HCT116 (cell line): Measurements from ENCODE around the gene TCF7. TPM values are rescaled to one million over a fixed set of nuclear protein-coding genes. Genes with fewer than 3 reads are reported as not detected.

Experiments used
- ATAC-seq: fragments of 200-7000 bp; cut with Tn5 transposase; 2 replicates; pipeline ENCODE4 v1.9.1; 2020; ENCODE audit warnings: mild to moderate bottlenecking, moderate library complexity
- BruUV-seq: library from RNA; stranded (reverse); fragments of 400-500 nt; replicated peaks from 2 replicates; lab custom pipeline; 2021; lab: Mats Ljungman, UMichigan
- CTCF ChIA-PET: fragments of 300-600 bp; sonication (Branson Sonifier 250); formaldehyde crosslinking; loops from one replicate; lab custom pipeline; 2021; ENCODE audit warnings: antibody characterized with exemption; lab: Charles Lee
- POLR2A ChIA-PET: fragments of 300-600, 350-600 bp; sonication (Branson Sonifier 250); formaldehyde crosslinking; loops from one replicate; lab custom pipeline; 2021; ENCODE audit warnings: antibody characterized with exemption; lab: Charles Lee
- RAD21 ChIA-PET, 2 experiments: fragments of 300-600 bp; sonication (Branson Sonifier 250); formaldehyde crosslinking; loops; one replicate each; lab custom pipeline; 2023; ENCODE audit warnings: low total read pairs in 2 of 2; ENCODE audit not compliant: uncharacterized antibody in 2 of 2, unreplicated experiment in 2 of 2, low non-redundant PET in 1 of 2; lab: Charles Lee
- DNase-seq: peaks from one replicate; pipeline ENCODE4 v3.0.0-alpha.2; 2010; ENCODE audit warnings: low read depth, low spot score
- H2AFZ ChIP-seq: fragments of 200-600 bp; shearing (Covaris generic), sonication (generic); 2 replicates; pipeline ENCODE4 v1.6.1; 2017; ENCODE audit warnings: low read depth, mixed run types, mixed read lengths, antibody characterized with exemption, low read length; ENCODE audit not compliant: poor library complexity, severe bottlenecking
- H3K27ac ChIP-seq: 2 replicates; pipeline ENCODE4 v1.5.1; 2012; ENCODE audit warnings: low read depth, low read length
- H3K27me3 ChIP-seq: fragments of 200-600 bp; sonication (generic); 2 replicates; pipeline ENCODE4 v1.6.1; 2016; ENCODE audit warnings: mixed run types, low read length, mixed read lengths; ENCODE audit not compliant: insufficient read depth
- H3K36me3 ChIP-seq, 2 experiments: fragments of 200-500 bp in 1 of 2; fragments of 200-600 bp in 1 of 2; sonication (Bioruptor generic) in 1 of 2; sonication (generic) in 1 of 2; 2 replicates each; pipeline versions ENCODE4 v1.5.1 to v1.6.1; 2014 to 2016; ENCODE audit warnings: low read length in 2 of 2, inconsistent platforms in 1 of 2, mixed read lengths in 1 of 2, mixed run types in 1 of 2; ENCODE audit not compliant: insufficient read depth in 2 of 2, control insufficient read depth in 1 of 2
- H3K4me1 ChIP-seq, 2 experiments: fragments of 200-600 bp in 1 of 2; sonication (generic) in 1 of 2; 2 replicates each; pipeline versions ENCODE4 v1.5.1 to v1.6.1; 2012 to 2017; ENCODE audit warnings: low read length in 2 of 2, inconsistent platforms in 1 of 2, mild to moderate bottlenecking in 1 of 2, mixed read lengths in 1 of 2, mixed run types in 1 of 2, moderate library complexity in 1 of 2; ENCODE audit not compliant: insufficient read depth in 2 of 2, control insufficient read depth in 1 of 2
- H3K4me2 ChIP-seq: fragments of 200-600 bp; sonication (generic); 2 replicates; pipeline ENCODE4 v1.6.1; 2017; ENCODE audit warnings: mixed run types, low read length, mixed read lengths
- H3K4me3 ChIP-seq, 2 experiments: fragments of 200-600 bp in 1 of 2; sonication (generic) in 1 of 2; replicated peaks in 1 of 2; 2 replicates each; pipeline ENCODE4 v1.5.1; 2011 to 2016; ENCODE audit warnings: low read length in 2 of 2, control low read depth in 1 of 2, low read depth in 1 of 2, mild to moderate bottlenecking in 1 of 2, mixed read lengths in 1 of 2, mixed run types in 1 of 2
- H3K79me2 ChIP-seq: fragments of 200-600 bp; sonication (generic); 2 replicates; pipeline ENCODE4 v1.6.1; 2017; ENCODE audit warnings: mild to moderate bottlenecking, mixed run types, low read length, moderate library complexity, mixed read lengths; ENCODE audit not compliant: insufficient read depth
- H3K9ac ChIP-seq: fragments of 200-600 bp; sonication (generic); 2 replicates; pipeline ENCODE4 v1.6.1; 2016; ENCODE audit warnings: low read length, mixed read lengths
- H3K9me2 ChIP-seq: fragments of 200-600 bp; sonication (generic), shearing (Covaris generic); 2 replicates; pipeline ENCODE4 v1.6.1; 2017; ENCODE audit warnings: mixed run types, mild to moderate bottlenecking, moderate library complexity; ENCODE audit not compliant: insufficient read depth
- H3K9me3 ChIP-seq, 2 experiments: fragments of 200-500 bp in 1 of 2; fragments of 200-600 bp in 1 of 2; sonication (Bioruptor generic) in 1 of 2; sonication (generic) in 1 of 2; 2 replicates each; pipeline ENCODE4 v1.6.1; 2014 to 2017; ENCODE audit warnings: low read length in 2 of 2, mixed read lengths in 2 of 2, inconsistent platforms in 1 of 2, low read depth in 1 of 2, mild to moderate bottlenecking in 1 of 2, mixed run types in 1 of 2, moderate library complexity in 1 of 2; ENCODE audit not compliant: control insufficient read depth in 1 of 2, insufficient read depth in 1 of 2
- H4K20me1 ChIP-seq: fragments of 200-600 bp; sonication (generic), shearing (Covaris generic); 2 replicates; pipeline ENCODE4 v1.6.1; 2017; ENCODE audit warnings: mixed run types, mild to moderate bottlenecking, moderate library complexity; ENCODE audit not compliant: insufficient read depth
- CBX3 ChIP-seq: IDR thresholded peaks from 2 replicates; pipeline ENCODE4 v1.6.1; 2012; ENCODE audit warnings: low read depth
- EGR1 ChIP-seq: IDR thresholded peaks from 2 replicates; pipeline ENCODE4 v1.6.1; 2012; ENCODE audit warnings: low read depth
- ELF1 ChIP-seq: IDR thresholded peaks from 2 replicates; pipeline ENCODE4 v1.6.1; 2012; ENCODE audit warnings: low read depth, borderline replicate concordance
- EZH2phosphoT487 ChIP-seq: fragments of 200-600 bp; IDR thresholded peaks from 2 replicates; pipeline ENCODE4 v1.6.1; 2018; ENCODE audit warnings: antibody characterized with exemption, borderline replicate concordance
- FOSL1 ChIP-seq: IDR thresholded peaks from 2 replicates; pipeline ENCODE4 v1.6.1; 2012; ENCODE audit warnings: low read depth
- POLR2A ChIP-seq: IDR thresholded peaks from 2 replicates; pipeline ENCODE4 v1.7.0; 2011; ENCODE audit warnings: borderline replicate concordance; ENCODE audit not compliant: insufficient read depth, insufficient read length; ENCODE audit errors: extremely low read depth
- POLR2AphosphoS5 ChIP-seq: IDR thresholded peaks from 2 replicates; pipeline ENCODE4 v1.6.1; 2011; ENCODE audit warnings: mild to moderate bottlenecking, low read depth, low read length, moderate library complexity
- SIN3A ChIP-seq: IDR thresholded peaks from 2 replicates; pipeline ENCODE4 v1.6.1; 2012; ENCODE audit warnings: low read depth
- SRF ChIP-seq: IDR thresholded peaks from 2 replicates; pipeline ENCODE4 v1.6.1; 2012; ENCODE audit warnings: low read depth
- TCF7L2 ChIP-seq: IDR thresholded peaks from 2 replicates; pipeline ENCODE4 v1.7.0; 2011; ENCODE audit warnings: borderline replicate concordance, inconsistent platforms; ENCODE audit not compliant: insufficient read depth, insufficient read length; ENCODE audit errors: extremely low read depth
- YY1 ChIP-seq: IDR thresholded peaks from 2 replicates; pipeline ENCODE4 v1.6.1; 2011; ENCODE audit warnings: low read length, low read depth, moderate library complexity, mild to moderate bottlenecking; ENCODE audit not compliant: insufficient replicate concordance; ENCODE audit errors: extremely low read depth
- ZFX ChIP-seq: fragments of 450-650 bp; IDR thresholded peaks from 2 replicates; pipeline ENCODE4 v1.6.1; 2017
- ZNF274 ChIP-seq: fragments of 200-500 bp; sonication (Bioruptor generic); IDR thresholded peaks from 2 replicates; pipeline ENCODE4 v1.6.1; 2014; ENCODE audit warnings: mild to moderate bottlenecking, low read depth, low read length, inconsistent platforms
- intact Hi-C: fragments of 100-400 bp; cut with micrococcal nuclease; formaldehyde crosslinking; loops from 2 replicates; pipeline ENCODE4 v1.10.0; 2022
- total RNA-seq: library from RNA; stranded (reverse); gene quantifications from one replicate; pipeline ENCODE4 v1.2.1, GENCODE V29; 2021; ENCODE audit not compliant: unreplicated experiment
- TF ChIP-seq, protein P1 (sequence below): IDR thresholded peaks from 2 replicates; pipeline ENCODE4 v1.6.1; 2012
- TF ChIP-seq, protein P2 (sequence below): IDR thresholded peaks from 2 replicates; pipeline ENCODE4 v1.6.1; 2012
- TF ChIP-seq, protein P3 (sequence below): IDR thresholded peaks from 2 replicates; pipeline ENCODE4 v1.6.1; 2012; ENCODE audit warnings: low read depth

Gene TCF7
- total RNA-seq, 1 experiment from 2014 or later = 17.8 TPM

DNA sequence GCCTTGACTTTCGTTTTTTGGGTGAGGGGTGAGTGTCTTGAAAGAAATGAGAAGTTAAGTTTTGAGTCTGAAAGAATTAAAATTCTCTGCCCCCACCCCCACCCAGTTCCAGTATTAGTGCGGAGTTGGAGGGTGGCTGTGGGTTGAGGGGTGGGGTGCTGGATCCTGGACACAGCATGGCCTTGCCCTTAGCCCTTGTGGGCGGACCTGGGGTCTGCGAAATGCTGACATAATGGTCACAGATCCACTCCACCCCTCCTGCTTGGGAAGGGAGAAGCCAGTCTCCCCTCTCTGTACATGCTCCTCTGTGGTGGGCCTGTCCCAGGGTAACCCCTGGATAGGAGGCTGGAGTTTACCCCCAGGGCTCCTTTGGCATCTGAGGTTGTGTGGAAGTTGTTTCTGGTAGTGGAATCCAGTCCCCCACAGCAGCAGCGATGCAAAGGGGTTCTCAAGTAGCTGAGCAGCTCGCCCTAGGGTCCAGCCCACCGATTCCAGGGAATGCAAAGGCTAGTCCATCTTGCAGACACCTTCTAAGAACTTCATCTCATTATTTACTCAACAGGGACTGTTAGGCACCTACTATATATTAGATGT, 42.8 kb upstream of the TCF7 start:
- ChIA-PET CTCF (no interaction called here), POLR2A (no interaction called here), RAD21 (no interaction called here)
- no peaks in the 10 kb centered on the region for H4K20me1 ChIP-seq
- no peak overlapping the region for H3K4me2 ChIP-seq
- no peaks in the 10 kb centered on the region for H3K27me3 ChIP-seq
- no TSS peak for BruUV-seq
- no peaks in the 10 kb centered on the region for H3K4me1 ChIP-seq
- DNase-seq (no peak), ATAC-seq (no peak)
- H3K4me3 ChIP-seq = no peak overlapping the region
- H3K9me2 ChIP-seq = no peaks in the 10 kb centered on the region
- no peak overlapping the region for H3K27ac ChIP-seq
- no peaks in the 10 kb centered on the region for H3K79me2 ChIP-seq
- intact Hi-C loops = no loop called here
- H2AFZ ChIP-seq = no peak overlapping the region
- H3K9me3 ChIP-seq = no peaks in the 10 kb centered on the region
- TF ChIP-seq POLR2A (no peak), TCF7L2 (no peak), SIN3A (no peak), SRF (no peak), ZFX (no peak)
- TF ChIP-seq, protein P1, sequence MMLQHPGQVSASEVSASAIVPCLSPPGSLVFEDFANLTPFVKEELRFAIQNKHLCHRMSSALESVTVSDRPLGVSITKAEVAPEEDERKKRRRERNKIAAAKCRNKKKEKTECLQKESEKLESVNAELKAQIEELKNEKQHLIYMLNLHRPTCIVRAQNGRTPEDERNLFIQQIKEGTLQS = no peak
- no peaks in the 10 kb centered on the region for H3K36me3 ChIP-seq
- H3K9ac ChIP-seq = no peak overlapping the region

DNA sequence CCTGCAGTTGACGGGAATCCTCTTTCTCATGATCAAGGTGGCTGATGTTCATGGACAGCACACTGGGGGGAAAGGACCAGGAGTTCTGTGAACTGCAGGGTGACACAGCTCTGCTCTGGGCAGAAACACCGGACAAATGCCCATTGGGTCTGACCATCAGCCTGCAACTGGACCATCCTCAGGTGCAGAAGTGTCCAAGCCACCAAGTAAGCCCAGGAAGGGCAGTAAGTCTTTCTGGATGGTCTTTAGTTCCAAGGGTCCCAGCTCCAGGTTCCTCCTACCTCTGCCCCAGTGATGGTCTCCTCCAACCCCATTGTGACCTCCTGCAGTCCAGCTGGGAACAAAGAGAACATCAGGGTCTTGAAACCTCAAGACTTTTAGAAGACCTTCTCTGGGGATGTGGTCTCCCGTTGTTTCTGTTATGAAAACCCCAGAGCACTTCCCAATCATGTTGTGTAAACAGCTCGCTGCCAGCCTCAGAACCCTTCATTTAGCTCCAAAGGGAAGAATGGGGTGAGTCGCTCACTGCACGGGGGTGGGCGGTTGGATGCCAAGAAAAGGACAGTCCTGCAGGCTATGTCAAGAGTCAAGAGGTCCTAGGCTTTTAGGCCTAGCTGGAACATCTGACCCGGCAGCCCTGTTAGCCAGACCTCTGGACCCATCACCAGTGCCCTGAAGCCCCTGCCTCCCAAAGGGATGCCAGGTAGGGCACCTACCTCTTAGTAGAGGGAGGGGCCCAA, 41.8 kb upstream of the TCF7 start:
- DNase-seq = no peak
- BruUV-seq = no TSS peak
- POLR2A ChIA-PET = interaction anchor here (0.8 kb wide), 1 partner anchor 329 kb away, joined by 3 read pairs; no protein-coding TSS in a partner anchor

More for the DNA sequence above, 41.8 kb upstream of the TCF7 start:
- intact Hi-C loops = no loop called here
- H3K4me3 ChIP-seq = no peak overlapping the region
- H3K27me3 ChIP-seq = no peaks in the 10 kb centered on the region
- ATAC-seq = no peak
- H3K36me3 ChIP-seq = no peaks in the 10 kb centered on the region
- H3K9me3 ChIP-seq = no peaks in the 10 kb centered on the region
- H3K9me2 ChIP-seq = no peaks in the 10 kb centered on the region
- no peak overlapping the region for H3K9ac ChIP-seq
- CTCF ChIA-PET = no interaction called here
- no peak overlapping the region for H3K4me2 ChIP-seq
- no peak overlapping the region for H3K27ac ChIP-seq
- no peak overlapping the region for H2AFZ ChIP-seq
- RAD21 ChIA-PET = no interaction called here
- H4K20me1 ChIP-seq = no peaks in the 10 kb centered on the region
- TF ChIP-seq ZFX (no peak), CBX3 (no peak), FOSL1 (no peak), EZH2phosphoT487 (no peak), EGR1 (no peak), SIN3A (no peak), POLR2A (no peak), YY1 (no peak), ELF1 (no peak), POLR2AphosphoS5 (no peak), ZNF274 (no peak)
- TF ChIP-seq, protein P2, sequence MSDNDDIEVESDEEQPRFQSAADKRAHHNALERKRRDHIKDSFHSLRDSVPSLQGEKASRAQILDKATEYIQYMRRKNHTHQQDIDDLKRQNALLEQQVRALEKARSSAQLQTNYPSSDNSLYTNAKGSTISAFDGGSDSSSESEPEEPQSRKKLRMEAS = no peak
- TF ChIP-seq, protein P1 = no peak
- TF ChIP-seq, protein P3, sequence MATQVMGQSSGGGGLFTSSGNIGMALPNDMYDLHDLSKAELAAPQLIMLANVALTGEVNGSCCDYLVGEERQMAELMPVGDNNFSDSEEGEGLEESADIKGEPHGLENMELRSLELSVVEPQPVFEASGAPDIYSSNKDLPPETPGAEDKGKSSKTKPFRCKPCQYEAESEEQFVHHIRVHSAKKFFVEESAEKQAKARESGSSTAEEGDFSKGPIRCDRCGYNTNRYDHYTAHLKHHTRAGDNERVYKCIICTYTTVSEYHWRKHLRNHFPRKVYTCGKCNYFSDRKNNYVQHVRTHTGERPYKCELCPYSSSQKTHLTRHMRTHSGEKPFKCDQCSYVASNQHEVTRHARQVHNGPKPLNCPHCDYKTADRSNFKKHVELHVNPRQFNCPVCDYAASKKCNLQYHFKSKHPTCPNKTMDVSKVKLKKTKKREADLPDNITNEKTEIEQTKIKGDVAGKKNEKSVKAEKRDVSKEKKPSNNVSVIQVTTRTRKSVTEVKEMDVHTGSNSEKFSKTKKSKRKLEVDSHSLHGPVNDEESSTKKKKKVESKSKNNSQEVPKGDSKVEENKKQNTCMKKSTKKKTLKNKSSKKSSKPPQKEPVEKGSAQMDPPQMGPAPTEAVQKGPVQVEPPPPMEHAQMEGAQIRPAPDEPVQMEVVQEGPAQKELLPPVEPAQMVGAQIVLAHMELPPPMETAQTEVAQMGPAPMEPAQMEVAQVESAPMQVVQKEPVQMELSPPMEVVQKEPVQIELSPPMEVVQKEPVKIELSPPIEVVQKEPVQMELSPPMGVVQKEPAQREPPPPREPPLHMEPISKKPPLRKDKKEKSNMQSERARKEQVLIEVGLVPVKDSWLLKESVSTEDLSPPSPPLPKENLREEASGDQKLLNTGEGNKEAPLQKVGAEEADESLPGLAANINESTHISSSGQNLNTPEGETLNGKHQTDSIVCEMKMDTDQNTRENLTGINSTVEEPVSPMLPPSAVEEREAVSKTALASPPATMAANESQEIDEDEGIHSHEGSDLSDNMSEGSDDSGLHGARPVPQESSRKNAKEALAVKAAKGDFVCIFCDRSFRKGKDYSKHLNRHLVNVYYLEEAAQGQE = no peak
- H3K4me1 ChIP-seq = no peaks in the 10 kb centered on the region
- H3K79me2 ChIP-seq = no peaks in the 10 kb centered on the region
